22Rv1 (cell line): ENCODE results near the gene SNX13.

Source experiments
- H3K27ac ChIP-seq: fragments of 450-650 bp; 2 replicates; pipeline ENCODE4 v1.5.1; 2017
- CTCF ChIP-seq: fragments of 450-650 bp; IDR thresholded peaks from 2 replicates; pipeline ENCODE4 v1.5.1; 2017; ENCODE audit warnings: mild to moderate bottlenecking
- ZFX ChIP-seq: fragments of 450-650 bp; IDR thresholded peaks from 2 replicates; pipeline ENCODE4 v1.6.1; 2017; ENCODE audit warnings: antibody characterized with exemption, borderline replicate concordance

The SNX13 gene

DNA sequence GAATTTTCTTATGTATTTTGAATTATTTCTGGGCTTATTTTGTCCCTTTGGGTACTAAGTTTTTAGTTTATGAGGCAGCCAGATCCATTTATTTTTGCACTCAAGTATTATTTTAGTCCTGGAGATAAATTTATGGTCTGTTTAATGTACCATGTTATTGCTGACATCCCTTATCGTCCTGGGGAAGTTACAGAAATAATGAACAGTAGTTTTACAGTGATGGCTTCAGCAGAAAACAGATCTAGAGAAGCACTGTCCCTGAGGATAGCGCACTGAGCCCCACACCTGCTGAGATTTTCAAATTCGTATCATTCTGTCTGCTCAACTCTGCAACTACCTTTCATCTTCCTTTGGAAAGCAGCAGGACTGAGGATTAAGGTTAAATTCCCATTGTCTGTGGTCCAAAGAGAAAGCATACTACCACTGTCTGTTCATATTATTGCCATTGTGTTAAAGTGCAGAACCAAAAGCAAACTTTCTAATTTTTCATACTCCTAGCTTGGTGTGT lies 168.3 kb downstream of the SNX13 start:
- H3K27ac ChIP-seq, result no peak overlapping the region
- no peak for TF ChIP-seq ZFX
- no peak for TF ChIP-seq CTCF

GRCh38 chr7:17770710-17771375 lies 169.5 kb downstream of the SNX13 start:
- TF ChIP-seq CTCF (no peak), ZFX (no peak)
- no peak overlapping the region for H3K27ac ChIP-seq

DNA sequence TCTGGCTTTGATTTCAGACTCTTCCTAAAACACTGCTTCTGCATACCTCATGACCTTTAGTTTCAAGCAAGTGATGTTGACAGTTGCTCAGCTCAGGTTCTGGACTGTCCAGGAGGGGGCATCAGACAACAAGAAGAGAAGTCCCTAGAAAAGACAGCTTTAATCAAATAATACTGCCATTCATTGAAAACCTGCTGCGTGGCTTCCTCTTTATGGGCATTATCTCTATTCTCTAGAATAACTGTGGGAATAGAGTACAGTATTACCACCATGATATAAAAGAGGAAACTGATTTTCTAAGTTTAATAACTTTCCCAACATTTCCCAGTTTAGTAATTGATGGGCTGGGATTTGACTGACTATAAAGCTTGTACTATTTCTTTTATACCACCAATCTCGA lies 170.4 kb downstream of the SNX13 start:
- TF ChIP-seq ZFX (no peak), CTCF (peak; percentile 93)
- no peak overlapping the region for H3K27ac ChIP-seq

GRCh38 chr7:17758008-17758407 lies 182.3 kb downstream of the SNX13 start:
- TF ChIP-seq CTCF (no peak), ZFX (no peak)
- no peak overlapping the region for H3K27ac ChIP-seq

DNA sequence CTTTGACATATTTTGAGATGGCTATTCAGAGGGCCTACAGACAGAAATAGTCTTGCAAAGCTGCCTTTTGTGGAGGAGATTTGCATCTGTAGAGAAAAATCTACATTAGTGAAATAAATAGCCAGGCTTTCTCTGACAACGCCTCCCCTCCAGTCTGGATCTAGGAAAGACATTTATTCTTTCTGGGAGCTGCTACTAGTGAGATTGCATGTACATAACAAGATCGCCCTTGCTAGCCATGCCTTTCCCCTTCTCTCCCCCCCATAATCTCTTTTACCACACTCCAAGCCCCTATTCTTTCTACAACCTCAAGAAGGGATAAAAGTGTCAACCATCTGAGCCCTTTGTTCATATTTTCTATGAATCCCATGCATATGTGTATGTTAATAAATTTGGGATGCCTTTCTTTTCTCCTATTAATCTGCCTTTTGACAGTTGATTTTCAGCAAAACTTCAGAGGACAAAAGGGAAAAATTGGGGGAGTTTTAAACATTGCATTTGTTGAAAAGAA lies 194.2 kb downstream of the SNX13 start:
- H3K27ac ChIP-seq, result no peak overlapping the region
- TF ChIP-seq CTCF, result no peak
- TF ChIP-seq ZFX, result no peak

DNA sequence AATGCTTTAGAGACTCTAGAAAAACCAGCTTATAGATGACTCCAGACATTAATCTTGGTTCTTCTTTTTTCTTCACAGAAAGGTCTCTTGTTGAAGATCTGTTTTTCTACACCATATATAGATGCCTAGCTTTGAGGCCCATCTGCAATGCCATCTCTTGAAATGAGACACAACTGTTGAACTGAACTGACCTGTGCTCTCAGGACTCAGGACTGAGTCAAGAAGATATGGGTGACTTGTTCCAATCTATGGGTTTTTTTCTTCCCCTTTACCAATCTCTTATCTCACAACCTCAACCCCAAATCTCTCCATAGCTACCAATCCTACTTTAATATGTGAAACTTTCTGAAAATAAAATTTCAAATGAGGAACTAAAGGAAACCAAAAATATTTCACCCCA lies 194.7 kb downstream of the SNX13 start:
- TF ChIP-seq CTCF (no peak), ZFX (no peak)
- H3K27ac ChIP-seq, result no peak overlapping the region

DNA sequence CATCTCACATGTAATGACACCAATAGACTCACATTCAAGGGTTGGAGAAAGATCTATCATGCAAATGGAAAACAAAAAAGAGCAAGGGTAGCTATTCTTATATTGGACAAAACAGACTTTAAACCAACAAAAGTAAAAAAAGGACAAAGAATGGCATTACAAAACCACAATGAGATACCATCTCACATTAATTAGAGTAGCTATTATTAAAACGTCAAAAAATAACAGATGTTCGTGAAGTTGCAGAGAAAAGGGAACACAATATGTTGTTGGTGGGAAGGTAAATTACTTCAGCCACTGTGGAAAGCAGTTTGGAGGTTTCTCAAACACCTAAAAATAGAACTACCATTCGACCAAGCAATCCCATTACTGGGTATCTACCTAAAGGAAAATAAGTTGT lies 197.0 kb downstream of the SNX13 start:
- TF ChIP-seq ZFX (no peak), CTCF (no peak)
- H3K27ac ChIP-seq, result no peak overlapping the region
